K562 (cell line): ENCODE measurements around the gene TFPI. TPM values are rescaled to one million over a fixed set of nuclear protein-coding genes. Genes with fewer than 3 reads are reported as not detected.
A peak's percentile ranks its signal among the peaks of the same experiment; 100 is the strongest.

ENCODE experiments used
- ATAC-seq: fragments of 200-7000 bp; cut with Tn5 transposase; 3 replicates; pipeline ENCODE4 v1.9.1; 2020; ENCODE audit warnings: moderate library complexity
- BruUV-seq: library from RNA; stranded (reverse); fragments of 400-500 nt; replicated peaks from 2 replicates; lab custom pipeline; 2021; lab: Mats Ljungman, UMichigan
- CTCF ChIA-PET: fragments of 300-600 bp; formaldehyde crosslinking; extraction: SDS; loops from one replicate; lab custom pipeline; 2021; ENCODE audit warnings: low intra/inter-chr PET ratio; lab: Yijun Ruan, JAX
- POLR2A ChIA-PET: fragments of 300-600, 350-650 bp; sonication (Branson Sonifier 250); formaldehyde crosslinking; extraction: SDS; loops from one replicate; lab custom pipeline; 2021; ENCODE audit warnings: antibody characterized with exemption, inconsistent platforms; lab: Yijun Ruan, JAX
- DNase-seq, 4 experiments: peaks; one replicate each; pipeline versions ENCODE4 v3.0.0 to v3.0.0-alpha.2; 2011 to 2018; ENCODE audit warnings: low spot score in 3 of 4, mixed read lengths in 3 of 4; ENCODE audit errors: extremely low read depth in 1 of 4
- FAIRE-seq: peaks from 2 replicates; lab custom pipeline; 2011; peaks lifted over from hg19 to GRCh38; lab: Jason Lieb, UNC
- H2AFZ ChIP-seq: 2 replicates; pipeline ENCODE4 v1.6.0; 2011; ENCODE audit warnings: low read depth, low read length, control low read depth, inconsistent platforms
- H3K27ac ChIP-seq: fragments of 200-600 bp; 3 replicates; pipeline ENCODE4 v1.8.0; 2011; ENCODE audit warnings: low read depth, mild to moderate bottlenecking, control low read depth, inconsistent platforms, low read length, moderate library complexity, mixed read lengths; ENCODE audit errors: extremely low read depth
- H3K27me3 ChIP-seq, 2 experiments: fragments of 300-600 bp in 1 of 2; 2 replicates in 1 of 2; 3 replicates in 1 of 2; pipeline versions ENCODE4 v1.6.0 to v1.8.0; 2011; ENCODE audit warnings: inconsistent platforms in 2 of 2, low read length in 2 of 2, mild to moderate bottlenecking in 1 of 2, mixed read lengths in 1 of 2, moderate library complexity in 1 of 2; ENCODE audit not compliant: control insufficient read depth in 2 of 2, insufficient read depth in 2 of 2
- H3K36me3 ChIP-seq: fragments of 300-600 bp; 3 replicates; pipeline ENCODE4 v1.8.0; 2011; ENCODE audit warnings: mild to moderate bottlenecking, low read length, inconsistent platforms; ENCODE audit not compliant: control insufficient read depth, insufficient read depth
- H3K4me1 ChIP-seq, 2 experiments: fragments of 200-600 bp in 1 of 2; replicated peaks in 1 of 2; 2 replicates in 1 of 2; 3 replicates in 1 of 2; pipeline versions ENCODE4 v1.5.1 to v1.8.0; 2011; ENCODE audit warnings: inconsistent platforms in 2 of 2, low read length in 2 of 2, mild to moderate bottlenecking in 1 of 2, mixed read lengths in 1 of 2, moderate library complexity in 1 of 2; ENCODE audit not compliant: control insufficient read depth in 2 of 2, insufficient read depth in 2 of 2
- H3K4me2 ChIP-seq: 2 replicates; pipeline ENCODE4 v1.6.1; 2011; ENCODE audit warnings: low read length, control low read depth, inconsistent platforms, mixed read lengths; ENCODE audit not compliant: insufficient read depth
- H3K4me3 ChIP-seq: fragments of 200-600 bp; sonication (generic), shearing (Covaris generic); 2 replicates; pipeline ENCODE4 v1.5.1; 2016; ENCODE audit warnings: control low read depth, inconsistent platforms
- H3K79me2 ChIP-seq: fragments of 200-600 bp; 3 replicates; pipeline ENCODE4 v1.8.0; 2011; ENCODE audit warnings: low read length, inconsistent platforms; ENCODE audit not compliant: control insufficient read depth, insufficient read depth
- H3K9ac ChIP-seq, 2 experiments: 2 replicates each; pipeline versions ENCODE4 v1.6.0 to v1.6.1; 2011; ENCODE audit warnings: low read depth in 2 of 2, low read length in 2 of 2, control low read depth in 1 of 2, inconsistent platforms in 1 of 2, mild to moderate bottlenecking in 1 of 2, mixed read lengths in 1 of 2; ENCODE audit not compliant: insufficient read depth in 1 of 2
- H3K9me1 ChIP-seq: one replicate; pipeline ENCODE4 v1.6.0; 2011; ENCODE audit warnings: inconsistent platforms, mild to moderate bottlenecking, low read length, moderate library complexity; ENCODE audit not compliant: control insufficient read depth, insufficient read depth
- H3K9me3 ChIP-seq: replicated peaks from 2 replicates; pipeline ENCODE4 v1.5.1; 2011; ENCODE audit warnings: low read depth, low read length, inconsistent platforms; ENCODE audit not compliant: control insufficient read depth, insufficient read depth
- H4K20me1 ChIP-seq: replicated peaks from 2 replicates; pipeline ENCODE4 v1.6.1; 2011; ENCODE audit warnings: low read length, inconsistent platforms, mixed read lengths; ENCODE audit not compliant: control insufficient read depth, insufficient read depth
- ADNP ChIP-seq: fragments of 200-800 bp; sonication (Bioruptor generic); IDR thresholded peaks from 2 replicates; pipeline ENCODE4 v1.6.1; 2016; ENCODE audit warnings: missing genetic modification characterization, missing compliant biosample characterization
- BCLAF1 ChIP-seq, 2 experiments: fragments of 450-650 bp in 1 of 2; IDR thresholded peaks; 2 replicates each; pipeline ENCODE4 v1.6.1; 2011 to 2017; ENCODE audit warnings: low read depth in 2 of 2, antibody characterized with exemption in 1 of 2, borderline replicate concordance in 1 of 2, low read length in 1 of 2, mild to moderate bottlenecking in 1 of 2, mixed read lengths in 1 of 2; ENCODE audit not compliant: control insufficient read depth in 1 of 2
- BHLHE40 ChIP-seq: IDR thresholded peaks from 2 replicates; pipeline ENCODE4 v1.6.1; 2011; ENCODE audit warnings: low read length, improper control_type of control experiment
- CBFB ChIP-seq: sonication (generic); formaldehyde crosslinking; IDR thresholded peaks from 2 replicates; pipeline ENCODE4 v1.4.0; 2020; ENCODE audit warnings: mild to moderate bottlenecking, missing genetic modification reagents
- CBX5 ChIP-seq: IDR thresholded peaks from 2 replicates; pipeline ENCODE4 v1.6.1; 2014; ENCODE audit warnings: low read depth, borderline replicate concordance
- CSDE1 ChIP-seq, 2 experiments: fragments of 450-650 bp; IDR thresholded peaks; 2 replicates each; pipeline ENCODE4 v1.6.1; 2016; ENCODE audit warnings: mild to moderate bottlenecking in 1 of 2
- KLF10 ChIP-seq: fragments of 250-450 bp; sonication (Bioruptor Pico); IDR thresholded peaks from 2 replicates; pipeline ENCODE4 v1.6.1; 2021; ENCODE audit warnings: matching md5 sums
- MAFF ChIP-seq: IDR thresholded peaks from 2 replicates; pipeline ENCODE4 v1.6.1; 2012; ENCODE audit warnings: low read length, improper control_type of control experiment
- MEF2D ChIP-seq: conservative IDR thresholded peaks from 2 replicates; pipeline ENCODE4 v1.6.1; 2016; ENCODE audit warnings: low read depth, missing genetic modification characterization, missing compliant biosample characterization
- PTRF ChIP-seq: fragments of 450-650 bp; IDR thresholded peaks from 2 replicates; pipeline ENCODE4 v1.6.1; 2016; ENCODE audit warnings: mild to moderate bottlenecking, missing genetic modification characterization, missing compliant biosample characterization
- SMAD3 ChIP-seq: fragments of 450-650 bp; formaldehyde crosslinking; conservative IDR thresholded peaks from 2 replicates; pipeline ENCODE4 v1.4.0; 2020; ENCODE audit warnings: mild to moderate bottlenecking
- SMARCC2 ChIP-seq: fragments of 450-650 bp; IDR thresholded peaks from 2 replicates; pipeline ENCODE4 v1.6.1; 2017; ENCODE audit warnings: antibody characterized with exemption, moderate library complexity, mild to moderate bottlenecking, low read depth
- ZBTB33 ChIP-seq: sonication (generic); formaldehyde crosslinking; IDR thresholded peaks from 2 replicates; pipeline ENCODE4 v1.8.1; 2023; ENCODE audit warnings: mild to moderate bottlenecking, missing genetic modification reagents
- ZC3H4 ChIP-seq: sonication (generic); formaldehyde crosslinking; IDR thresholded peaks from 2 replicates; pipeline ENCODE4 v1.9.0; 2021; ENCODE audit warnings: missing genetic modification reagents, borderline replicate concordance
- ZNF212 ChIP-seq: fragments of 450-650 bp; formaldehyde crosslinking; IDR thresholded peaks from 2 replicates; pipeline ENCODE4 v1.4.0; 2020; ENCODE audit warnings: mild to moderate bottlenecking
- ZNF668 ChIP-seq: fragments of 250-450 bp; sonication (Bioruptor Pico); IDR thresholded peaks from 2 replicates; pipeline ENCODE4 v1.8.0; 2022; ENCODE audit warnings: mild to moderate bottlenecking, inconsistent platforms
- ZNF77 ChIP-seq: fragments of 250-450 bp; sonication (Bioruptor Pico); IDR thresholded peaks from 2 replicates; pipeline ENCODE4 v1.5.0; 2020
- WGBS: fragments of 100-300 bp; shearing (Covaris generic); methylation state at CpG from one replicate; pipeline ENCODE4 v1.1.6; 2016; ENCODE audit warnings: low coverage, mixed read lengths; ENCODE audit not compliant: insufficient coverage; ENCODE audit errors: missing lambda C conversion rate; 5-methylcytosine and 5-hydroxymethylcytosine counted together
- in situ Hi-C: fragments of 300-500 bp; cut with MboI; formaldehyde crosslinking; loops from 4 replicates; pipeline ENCODE4 v1.15.0; 2018; ENCODE audit warnings: inconsistent platforms, mixed read lengths
- intact Hi-C: fragments of 100-400 bp; cut with micrococcal nuclease; formaldehyde crosslinking; loops from 2 replicates; pipeline ENCODE4 v1.14.2; 2022
- polyA plus RNA-seq, 8 experiments: library from polyadenylated mRNA; depleted of rRNA in 4 of 8; stranded (reverse) in 5 of 8; unstranded in 3 of 8; fragments of >200 nt; fragmentation: Nextera tagmentation in 2 of 8; fragmentation: Illumina TruSeq in 1 of 8; extraction: Ambion mirVana in 2 of 8; extraction: Trizol in 1 of 8; gene quantifications; 2 replicates each; pipeline versions ENCODE4 v1.2.1 to v1.2.3, GENCODE V29; 2011 to 2014; ENCODE audit warnings: inconsistent platforms in 1 of 8, missing spikeins in 1 of 8
- total RNA-seq, 7 experiments: library from RNA; depleted of rRNA in 6 of 7; stranded (reverse); fragments of >200 nt in 6 of 7; fragmentation: Illumina TruSeq in 2 of 7; extraction: Trizol in 2 of 7; gene quantifications; 2 replicates each; pipeline versions ENCODE4 v1.2.1 to v1.2.3, GENCODE V29; 2011 to 2021; ENCODE audit warnings: low replicate concordance in 1 of 7

The TFPI gene
- total and polyA plus RNA-seq, 9 of the 15 experiments (the other 6 are each of a cell fraction or from before 2014, with no cell fraction given), result 53.5 to 219 (median 100) TPM

GRCh38 chr2:187505065-187505672, 49.1 kb downstream of the TFPI start:
- Histone ChIP-seq H3K4me2 (no peak overlapping the region), H3K36me3 (peaks cover 17% of the 10 kb centered on the region; the same call in 2 of the 3 replicates), H3K9ac (no peak overlapping the region), H3K9me3 (peaks cover 12% of the 10 kb centered on the region), H4K20me1 (no peaks in the 10 kb centered on the region), H3K79me2 (no peaks in the 10 kb centered on the region), H3K4me3 (no peak overlapping the region), H3K9me1 (no peaks in the 10 kb centered on the region), H2AFZ (no peak overlapping the region), H3K27me3 (no peaks in the 10 kb centered on the region), H3K27ac (peak overlapping the region; percentile 31; the same call in 1 of the 3 replicates), H3K4me1 (peaks cover 0 to 16% of the 10 kb centered on the region in 2 experiments; a peak in 3 of 5 replicates)
- intact Hi-C loops (loop anchor here (5.0 to 10.0 kb wide), 2 partner anchors 42 to 250 kb away; no protein-coding TSS in a partner anchor), in situ Hi-C loops (loop anchor here (25.0 kb wide), 1 partner anchor 1907 kb away; no protein-coding TSS in a partner anchor)
- CTCF ChIA-PET, result interaction anchor here (0.6 to 9.7 kb wide), 2 partner anchors 43 to 75 kb away, joined by 4 to 320 read pairs; no protein-coding TSS in a partner anchor
- no peak for DNase-seq
- peak; percentile 67 for ATAC-seq
- FAIRE-seq, result no peak
- WGBS, result 56% methylated on average over 3 of the region's 3 CpGs
- BruUV-seq, result no TSS peak
- TF ChIP-seq ZC3H4 (CRISPR knock-in tag), result no peak
- no peak for TF ChIP-seq MAFF
- no peak for TF ChIP-seq SMAD3
- no peak for TF ChIP-seq ZBTB33 (CRISPR knock-in tag)
- no peak for TF ChIP-seq BCLAF1 (IDR thresholded peaks at IDR 0.05; ENCODE audit: borderline replicate concordance in 1 of 2, control insufficient read depth in 1 of 2, low read depth in 2 of 2, low read length in 1 of 2)
- no peak for TF ChIP-seq BHLHE40
- no peak for TF ChIP-seq CSDE1 (IDR thresholded peaks at IDR 0.05)
- no peak for TF ChIP-seq ZNF212 (CRISPR knock-in tag)
- TF ChIP-seq ADNP, result no peak
- TF ChIP-seq KLF10, result no peak
- no peak for TF ChIP-seq CBFB
- TF ChIP-seq CBX5, result no peak
- no peak for TF ChIP-seq MEF2D (tag)
- no peak for TF ChIP-seq ZNF77 (CRISPR knock-in tag)
- no peak for TF ChIP-seq SMARCC2
- TF ChIP-seq PTRF (tag), result no peak
- no peak for TF ChIP-seq ZNF668 (CRISPR knock-in tag)
- POLR2A ChIA-PET, result interaction anchor here (1.4 to 1.6 kb wide), 2 partner anchors 21 to 70 kb away, joined by 4 to 5 read pairs; no protein-coding TSS in a partner anchor
